GM12864 (cell line): ENCODE data around the gene INPPL1.

Source experiments
- DNase-seq: peaks from one replicate; pipeline ENCODE4 v3.0.0-alpha.2; 2011; ENCODE audit warnings: low read depth
- H3K4me3 ChIP-seq: 2 replicates; pipeline ENCODE4 v1.5.1; 2011; ENCODE audit warnings: mild to moderate bottlenecking, low read depth, low read length, control low read depth
- CTCF ChIP-seq: IDR thresholded peaks from 2 replicates; pipeline ENCODE4 v1.5.1; 2011; ENCODE audit warnings: low read depth, mild to moderate bottlenecking, moderate library complexity, low read length, control low read depth, inconsistent platforms; ENCODE audit errors: missing control alignments

Gene INPPL1

GRCh38 chr11:72233056-72233772, 8.6 kb downstream of the INPPL1 start:
- no peak for TF ChIP-seq CTCF
- DNase-seq = no peak
- no peak overlapping the region for H3K4me3 ChIP-seq

GRCh38 chr11:72233773-72234513, 9.4 kb downstream of the INPPL1 start:
- TF ChIP-seq CTCF = no peak
- no peak overlapping the region for H3K4me3 ChIP-seq
- DNase-seq = no peak

- no peak for DNase-seq
- TF ChIP-seq CTCF = no peak
- no peak overlapping the region for H3K4me3 ChIP-seq
These were observed 9.9 kb downstream of the INPPL1 start for GRCh38 chr11:72234514-72234830.

- TF ChIP-seq CTCF = no peak
- DNase-seq = no peak
- H3K4me3 ChIP-seq = no peak overlapping the region
These were observed 10.4 kb downstream of the INPPL1 start for GRCh38 chr11:72234920-72235319.

GRCh38 chr11:72235351-72236057, 10.9 kb downstream of the INPPL1 start:
- H3K4me3 ChIP-seq = no peak overlapping the region
- no peak for DNase-seq
- no peak for TF ChIP-seq CTCF

GRCh38 chr11:72236083-72236697, 11.6 kb downstream of the INPPL1 start:
- no peak for TF ChIP-seq CTCF
- no peak overlapping the region for H3K4me3 ChIP-seq
- no peak for DNase-seq
